Activated naive CD4-positive, alpha-beta T cell treated with anti-CD3 and anti-CD28 coated beads, Interleukin-2, amount 50 U/mL, for 16 hours (primary cell): ENCODE results near the gene ACTL7B.
"Not testable (repeated sequence)": the region's sequence is repeated elsewhere in the genome, so short reads cannot be mapped to it uniquely, and the experiment has no call there.

Experiments
- DNase-seq: peaks from one replicate; pipeline ENCODE4 v3.0.0-alpha.2; 2020

ACTL7B gene

DNA sequence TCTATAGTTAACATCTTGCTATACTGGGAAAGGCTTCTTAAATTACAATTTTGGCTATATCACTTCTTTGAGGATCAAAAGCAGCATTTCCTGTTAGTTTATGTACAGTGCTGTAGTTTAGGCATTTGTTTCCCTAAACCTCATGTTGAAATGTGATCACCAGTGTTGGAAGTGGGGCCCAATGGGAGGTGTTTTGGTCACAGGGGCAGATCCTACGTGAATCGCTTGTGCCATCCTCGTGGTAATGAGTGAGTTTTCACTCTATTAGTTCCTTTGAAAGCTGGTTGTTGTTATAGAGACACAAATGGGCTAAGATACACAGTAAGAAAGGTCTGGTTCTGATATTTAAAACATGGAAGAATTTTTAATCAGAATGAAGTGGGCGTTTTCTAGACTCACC is 12.0 kb upstream of the ACTL7B start:
- no peak for DNase-seq

DNA sequence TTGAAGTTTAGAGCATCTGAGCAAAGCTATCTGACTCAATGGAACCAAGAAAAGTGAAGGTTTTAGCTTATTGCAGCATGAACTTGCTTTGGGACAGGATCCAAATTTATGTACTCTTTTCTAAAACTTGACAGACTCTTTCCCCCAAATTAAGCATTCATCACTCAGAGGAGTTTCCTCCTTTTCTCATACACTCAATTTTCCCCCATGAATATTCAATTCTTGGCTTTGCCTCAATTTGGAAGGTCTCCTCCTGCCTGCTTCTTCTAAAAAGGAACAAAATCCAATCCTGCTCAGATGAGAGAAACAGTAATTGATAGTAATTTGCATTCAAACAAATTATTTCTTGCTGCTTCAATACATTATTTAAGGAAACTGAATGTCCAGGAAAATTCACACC is 11.3 kb upstream of the ACTL7B start:
- no peak for DNase-seq

DNA sequence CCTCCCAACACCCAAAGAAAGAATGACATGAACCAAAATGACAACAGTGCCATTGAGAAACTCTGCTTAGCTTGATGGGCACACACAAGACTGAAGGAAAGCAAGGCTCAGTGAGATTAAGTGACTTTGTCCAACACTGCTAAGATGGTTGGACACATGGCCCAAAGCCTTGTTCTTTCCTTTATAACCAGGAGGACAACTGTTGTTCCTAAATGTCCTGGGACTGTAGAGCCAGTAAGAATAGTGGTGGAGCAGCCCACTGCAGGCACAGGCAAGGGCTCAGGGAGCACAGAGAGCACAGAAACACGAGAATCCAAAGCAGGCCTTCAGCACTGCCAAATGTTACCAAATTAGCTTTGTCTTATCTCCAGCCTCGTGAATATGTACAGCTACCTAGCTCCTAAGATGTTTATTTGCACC is 10.2 kb upstream of the ACTL7B start:
- DNase-seq = no peak

DNA sequence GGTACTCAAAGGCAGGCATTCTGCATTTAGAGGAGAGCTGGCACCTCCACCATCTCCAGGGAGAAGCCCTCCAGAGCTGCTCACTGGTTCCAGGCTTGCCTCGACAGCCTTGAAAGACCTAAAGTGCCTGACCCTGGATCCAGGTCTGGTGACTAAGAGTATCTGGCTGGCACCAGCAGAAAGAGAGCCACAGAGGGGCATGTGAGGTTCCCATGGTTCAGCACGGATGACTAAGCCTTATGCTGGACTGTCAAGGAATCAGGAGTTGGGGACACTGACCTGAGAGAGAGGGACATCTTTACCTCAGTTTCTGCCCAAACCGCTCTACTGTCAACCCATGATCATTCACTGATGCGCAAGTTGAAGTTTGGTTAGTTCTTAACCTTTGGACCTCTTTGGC is 9.3 kb upstream of the ACTL7B start:
- DNase-seq = no peak

DNA sequence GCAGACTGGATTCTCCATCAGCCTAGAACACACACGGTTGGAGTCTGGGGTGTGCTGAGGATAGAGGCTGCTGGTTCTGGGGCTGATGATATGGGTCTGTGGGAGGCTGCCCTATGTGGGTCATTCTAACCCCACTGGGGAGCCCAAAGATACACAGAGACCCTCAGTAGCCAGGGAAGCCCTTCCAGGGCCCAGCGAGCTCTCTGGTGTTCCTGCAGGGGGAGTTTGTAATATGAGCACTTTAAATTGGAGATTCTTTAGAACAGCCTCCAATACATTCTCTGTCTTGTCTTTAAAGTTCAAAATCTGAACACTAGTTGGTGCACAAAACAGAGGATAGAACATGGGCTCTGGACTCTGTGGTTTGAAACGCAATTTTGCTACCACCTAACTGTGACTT is 8.7 kb upstream of the ACTL7B start:
- no peak for DNase-seq

DNA sequence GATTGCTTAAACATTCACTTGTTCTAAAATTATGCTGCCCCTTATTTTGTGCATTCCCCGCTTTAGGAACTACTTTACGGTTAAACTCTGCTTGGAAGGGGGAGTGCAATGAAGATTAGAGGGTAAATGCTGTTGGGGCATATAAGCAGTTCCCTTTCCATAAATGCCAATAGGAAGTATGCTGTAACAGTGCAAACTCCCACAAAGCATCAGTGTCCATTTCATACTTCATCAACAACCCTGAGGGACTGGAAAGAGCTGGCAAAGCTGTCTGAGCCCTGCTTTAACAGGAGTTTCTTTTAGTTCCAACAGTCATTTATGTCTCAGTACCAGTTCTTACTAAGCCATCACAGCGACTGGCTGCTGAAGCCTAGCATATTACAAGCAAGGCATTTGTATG is 8.1 kb upstream of the ACTL7B start:
- DNase-seq = no peak

DNA sequence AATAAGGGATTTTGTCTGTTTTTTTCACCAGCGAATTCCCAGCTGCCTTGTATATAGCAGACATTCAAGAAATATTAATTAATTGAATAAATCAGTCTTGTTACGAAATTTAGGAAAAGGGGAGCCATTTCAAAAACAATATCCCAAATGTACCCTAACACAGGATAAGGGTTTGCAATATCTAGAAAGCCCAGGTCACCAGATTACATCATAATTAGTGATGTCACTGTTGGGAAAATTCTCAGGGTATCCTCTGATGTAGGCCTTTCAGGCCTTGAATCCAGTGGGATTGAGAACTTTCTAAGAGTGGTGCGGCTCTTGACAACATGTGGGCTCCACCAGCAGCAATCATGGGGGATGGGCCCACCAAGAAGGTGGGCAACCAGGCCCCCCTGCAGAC is 6.2 kb upstream of the ACTL7B start, which contains the start of gene ACTL7A:
ACTL7A (plus strand) TSS at position 270 of the 400 bp plus-strand sequence; CDS start at position 327, 57 bp downstream.
- no peak for DNase-seq

DNA sequence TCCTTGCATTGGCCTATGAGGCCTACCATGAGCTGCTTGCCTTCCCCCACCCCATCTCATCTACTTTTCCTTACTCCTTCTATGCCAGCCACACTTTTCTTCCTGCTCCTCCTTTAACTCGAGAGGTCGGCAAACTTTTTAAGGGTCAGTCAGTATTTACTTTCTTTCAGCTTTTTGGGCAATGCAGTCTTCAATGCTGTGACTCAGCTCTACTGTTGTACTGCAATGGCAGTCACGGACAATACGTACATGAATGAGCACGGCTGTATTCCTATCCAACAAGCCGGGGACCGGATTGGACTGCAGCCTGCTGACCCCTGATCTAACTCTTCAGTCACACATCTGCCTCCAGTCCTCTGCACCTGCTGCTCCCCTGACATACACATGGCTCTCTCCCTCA is 5.7 kb upstream of the ACTL7B start:
- no peak for DNase-seq

DNA sequence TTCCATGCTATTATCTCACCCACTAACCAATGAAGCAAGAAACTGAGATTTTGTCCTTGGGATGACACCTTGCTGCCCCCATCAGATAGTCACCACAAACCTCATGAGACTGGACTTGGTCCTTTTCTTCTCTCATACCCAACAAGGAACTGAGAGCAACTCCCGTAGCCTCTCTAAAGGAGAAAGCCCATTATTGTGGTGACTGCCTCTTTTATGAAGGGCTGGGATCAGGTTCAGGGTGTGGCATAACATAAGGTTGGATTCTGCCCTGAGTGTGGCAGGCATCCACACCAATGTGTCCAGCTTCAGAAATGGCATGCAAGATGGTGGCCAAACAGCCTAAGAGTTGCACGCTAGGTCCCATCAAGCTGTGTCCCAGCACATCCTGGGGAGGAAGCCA is 5.0 kb upstream of the ACTL7B start:
- no peak for DNase-seq

DNA sequence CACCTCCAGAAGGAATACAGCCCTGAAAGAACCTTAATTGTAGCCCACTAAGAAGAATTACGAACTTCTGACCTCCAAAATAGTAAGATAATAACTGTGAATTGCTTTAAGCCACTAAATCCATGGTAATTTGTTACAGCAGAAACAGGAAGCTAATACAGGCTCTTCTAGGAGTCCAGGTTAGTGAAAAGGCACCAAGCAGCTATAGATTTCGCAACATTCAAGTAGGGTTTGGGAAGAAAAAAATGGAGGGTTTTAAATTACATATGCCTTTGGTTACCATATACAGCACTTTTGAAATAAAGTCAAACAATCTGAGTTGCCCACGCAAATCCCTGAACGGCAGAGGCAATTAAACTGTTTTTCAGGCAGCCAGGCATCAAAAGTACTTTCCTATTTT is 4.6 kb upstream of the ACTL7B start:
- no peak for DNase-seq

DNA sequence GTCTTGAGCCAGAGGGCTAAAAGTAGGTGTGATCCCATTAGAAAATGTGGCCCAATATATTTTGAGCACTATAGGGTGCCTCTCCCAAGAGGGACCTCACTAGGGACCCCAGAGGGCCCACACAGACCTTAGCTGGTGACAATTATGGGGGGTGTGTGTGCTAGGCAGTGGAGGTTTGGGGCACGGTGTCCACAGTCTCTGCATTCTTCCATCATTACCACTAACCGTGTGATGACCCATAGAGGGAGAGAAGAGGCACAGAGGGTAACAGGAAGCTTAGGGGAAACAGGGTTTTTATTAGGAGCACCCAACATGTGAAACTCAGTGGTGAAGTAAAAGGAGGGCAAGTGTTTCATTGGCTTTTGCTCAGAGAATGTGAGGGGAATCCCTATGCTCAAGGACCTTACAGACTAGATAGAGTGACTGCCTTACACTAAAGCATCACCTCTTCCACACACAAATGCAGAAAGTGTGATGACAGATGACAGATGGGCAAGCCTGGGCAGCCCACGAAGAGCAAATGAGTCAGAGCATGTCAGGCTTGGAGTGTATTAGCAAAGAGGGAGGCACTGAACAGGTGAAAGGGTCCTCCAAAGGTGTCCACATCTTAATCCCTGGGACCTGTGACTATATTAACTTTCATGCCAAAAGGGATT is 3.8 kb upstream of the ACTL7B start:
- no peak for DNase-seq

DNA sequence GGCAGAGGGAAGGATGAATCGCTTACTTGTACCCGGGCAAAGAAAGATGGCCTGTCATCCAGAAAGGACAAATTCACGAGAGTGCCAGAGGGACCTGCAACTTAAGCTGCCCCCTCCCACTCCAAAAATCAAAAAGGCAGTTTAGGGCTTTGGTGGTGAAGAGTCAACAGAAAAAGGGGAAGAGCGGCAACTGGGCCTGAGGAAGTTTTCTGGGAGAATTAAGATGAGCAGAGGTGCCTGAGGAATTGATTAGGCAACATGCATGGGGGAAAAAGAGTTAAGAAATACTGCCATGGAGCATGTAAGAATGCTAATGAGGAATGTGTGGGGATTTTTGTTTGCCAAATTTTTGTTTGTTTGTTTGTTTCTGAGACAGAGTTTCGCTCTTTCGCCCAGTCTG is 1.8 kb upstream of the ACTL7B start:
- no peak for DNase-seq

DNA sequence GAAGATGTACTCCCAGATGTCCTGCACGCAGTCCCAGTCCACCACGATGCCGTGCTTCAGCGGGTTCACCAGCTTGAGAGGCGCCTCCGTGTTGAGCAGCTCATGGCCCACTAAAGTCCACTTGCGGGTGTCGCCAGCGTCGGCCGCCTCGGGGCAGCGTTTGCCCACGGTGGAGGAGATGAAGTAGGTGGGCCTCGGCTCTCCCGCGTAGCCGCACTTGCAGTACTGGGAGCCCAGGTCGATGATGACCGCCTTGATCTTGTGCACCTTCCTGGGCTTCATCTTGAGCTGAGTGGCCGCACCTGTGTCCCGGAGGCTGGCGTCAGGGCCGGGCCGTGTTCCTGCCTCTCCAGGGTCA is 278 bp downstream of the ACTL7B start:
- no peak for DNase-seq

DNA sequence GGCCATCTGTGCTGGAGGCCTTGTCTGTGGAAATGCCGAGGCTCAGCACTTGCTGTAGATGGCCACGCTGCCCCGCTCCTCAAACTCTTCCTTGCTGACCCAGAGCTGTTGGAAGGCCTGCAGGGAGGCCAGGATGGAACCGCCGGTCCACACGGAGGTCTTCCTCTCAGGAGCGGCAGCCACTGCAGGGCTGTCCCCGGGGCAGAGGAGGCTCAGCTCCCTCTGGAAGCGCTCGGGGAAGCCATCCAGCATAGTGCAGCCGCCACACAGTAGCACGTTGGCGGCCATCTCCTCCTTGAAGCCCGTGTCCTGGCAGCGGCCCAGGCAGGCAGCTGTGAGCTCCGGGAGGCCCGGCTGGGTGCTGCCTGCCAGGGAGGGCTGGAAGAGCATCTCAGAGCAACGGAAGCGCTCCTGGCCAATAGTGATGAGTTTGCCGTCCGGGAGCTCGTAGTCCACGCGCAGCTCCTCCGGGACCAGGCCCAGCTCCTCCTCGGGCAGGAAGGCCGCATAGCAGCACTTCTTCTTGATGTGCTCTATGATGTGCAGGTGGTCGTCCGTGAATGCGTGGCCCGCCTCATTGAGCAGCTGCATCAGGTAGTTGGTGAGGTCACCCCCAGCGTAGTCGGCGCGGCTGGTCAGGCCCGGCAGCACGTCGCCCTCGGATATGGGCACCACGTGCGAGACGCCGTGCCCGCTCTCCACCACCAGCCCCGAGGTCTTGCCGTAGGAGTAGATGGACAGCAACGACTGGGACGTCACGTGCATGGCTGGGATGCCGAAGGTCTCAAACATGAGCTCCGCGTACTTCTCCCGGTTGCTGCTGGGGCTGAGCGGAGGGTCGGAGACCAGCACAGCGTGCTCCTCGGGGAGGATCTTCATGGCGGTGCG is 901 bp downstream of the ACTL7B start:
- DNase-seq = no peak

DNA sequence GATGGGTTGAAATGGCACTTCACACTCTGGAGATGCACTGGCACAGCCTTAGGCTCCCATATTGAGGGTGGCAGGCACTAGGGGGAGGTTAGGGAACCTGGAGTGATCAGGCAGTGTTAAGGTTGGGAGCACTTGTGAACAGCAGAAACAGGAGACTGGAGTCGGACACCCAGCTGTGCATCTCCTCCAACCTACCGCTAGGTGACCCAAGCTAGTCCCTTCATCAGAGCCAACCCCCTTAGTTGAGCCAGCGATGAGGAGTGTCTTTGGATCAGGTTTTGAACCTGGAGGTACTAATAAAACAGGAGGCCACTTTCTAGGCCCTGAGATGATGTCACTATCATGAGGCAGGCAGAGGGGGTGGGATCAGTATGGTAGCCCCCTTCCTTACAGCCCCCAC is 1.7 kb downstream of the ACTL7B start:
- DNase-seq = no peak

DNA sequence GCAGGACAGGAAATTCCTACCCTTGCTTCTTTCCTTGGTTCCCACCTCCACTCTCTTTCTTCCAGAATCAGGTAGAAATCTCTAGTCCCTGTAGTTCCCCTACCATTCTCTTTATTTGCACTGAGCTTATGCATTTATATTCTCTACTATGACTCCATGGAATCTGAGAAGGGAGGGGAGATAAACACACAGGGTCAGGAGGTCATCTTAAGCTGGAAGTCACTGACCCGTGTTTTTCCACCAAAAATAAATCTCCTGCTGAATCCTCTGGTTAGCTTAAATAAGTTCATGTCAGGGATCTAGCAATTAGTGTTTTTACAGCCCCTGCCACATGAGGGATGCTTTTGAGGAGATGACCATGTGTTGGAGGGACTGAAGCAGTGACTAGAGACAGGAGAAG is 3.7 kb downstream of the ACTL7B start:
- DNase-seq = no peak

DNA sequence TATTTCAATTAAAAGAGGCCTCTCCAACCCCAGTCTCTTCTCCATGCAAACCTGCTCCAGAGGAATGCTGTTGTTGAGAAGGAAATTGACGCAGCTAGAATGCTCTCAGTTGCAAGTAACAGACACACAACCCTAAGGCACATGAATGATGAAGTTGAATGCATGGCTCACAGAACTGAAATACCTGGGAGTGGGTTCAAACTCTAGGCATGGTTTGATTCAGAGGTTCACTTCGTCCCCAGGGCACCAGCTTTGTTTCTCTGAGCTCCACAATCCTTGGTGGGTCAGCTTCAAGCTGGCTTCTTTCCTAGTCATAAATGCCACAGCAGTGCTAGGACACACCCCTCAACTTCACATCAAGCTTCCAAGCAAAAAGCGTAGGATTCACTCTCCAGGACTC is 4.6 kb downstream of the ACTL7B start:
- DNase-seq = no peak

DNA sequence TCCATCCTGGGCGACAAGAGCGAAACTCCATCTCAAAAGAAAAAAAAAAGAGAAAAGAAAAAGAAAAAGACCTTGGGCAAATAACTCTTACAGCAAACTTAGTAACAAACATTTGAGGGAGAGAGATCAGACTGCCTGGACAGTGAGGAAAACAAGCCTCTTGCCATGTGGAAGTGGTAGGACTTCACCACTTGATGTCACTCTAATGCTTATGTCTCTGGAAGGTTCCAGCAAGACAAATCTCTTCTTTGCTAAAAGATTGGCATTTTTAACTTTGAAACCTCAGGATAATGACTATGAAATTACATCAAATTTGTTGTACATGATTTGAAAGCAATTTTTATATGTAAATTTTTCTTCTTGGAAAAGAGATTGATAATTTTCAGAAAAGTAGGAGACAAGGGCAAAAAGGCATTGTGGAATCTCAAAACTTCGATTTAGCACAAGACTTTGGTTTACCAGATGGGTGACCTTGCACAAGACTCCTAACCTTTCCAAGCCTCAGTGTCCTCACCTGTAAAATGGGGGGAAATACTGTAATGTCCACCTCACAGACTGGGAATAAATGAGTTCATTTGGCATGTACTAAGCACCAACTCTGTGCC is 5.4 kb downstream of the ACTL7B start:
- DNase-seq = no peak

DNA sequence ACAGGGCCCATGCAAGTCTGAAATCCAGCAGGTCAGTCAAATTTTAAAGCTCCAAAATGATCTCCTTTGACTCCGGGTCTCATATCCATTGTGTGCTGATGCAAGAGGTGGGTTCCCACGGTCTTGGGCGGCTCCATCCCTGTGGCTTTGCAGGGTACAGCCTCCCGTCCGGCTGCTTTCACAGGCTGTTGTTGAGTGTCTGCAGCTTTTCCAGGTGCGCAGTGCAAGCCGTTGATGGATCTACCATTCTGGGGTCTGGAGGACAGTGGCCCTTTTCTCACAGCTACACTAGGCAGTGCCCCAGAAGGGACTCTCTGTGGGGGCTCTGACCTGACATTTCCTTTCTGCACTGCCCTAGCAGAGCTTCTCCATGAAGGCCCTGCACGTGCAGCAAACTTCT is 7.5 kb downstream of the ACTL7B start:
- not testable (repeated sequence) for DNase-seq

DNA sequence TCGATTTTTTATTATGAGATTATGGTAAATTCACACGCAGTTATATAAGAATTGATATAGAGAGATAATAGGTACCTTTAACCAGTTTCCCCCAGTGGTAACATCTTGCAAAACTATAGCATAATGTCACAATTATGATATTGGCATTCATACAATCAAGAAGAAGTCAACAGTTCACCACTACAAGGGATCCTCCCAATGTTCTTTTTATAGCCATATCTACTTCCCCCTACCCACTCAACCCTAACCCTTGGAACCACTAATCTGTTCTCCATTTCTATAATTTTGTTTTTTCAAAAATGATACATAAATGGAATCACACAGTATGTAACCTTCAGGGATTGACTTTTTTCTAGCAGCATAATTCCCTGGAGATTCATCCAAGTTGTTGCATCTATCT is 9.8 kb downstream of the ACTL7B start:
- DNase-seq = no peak

DNA sequence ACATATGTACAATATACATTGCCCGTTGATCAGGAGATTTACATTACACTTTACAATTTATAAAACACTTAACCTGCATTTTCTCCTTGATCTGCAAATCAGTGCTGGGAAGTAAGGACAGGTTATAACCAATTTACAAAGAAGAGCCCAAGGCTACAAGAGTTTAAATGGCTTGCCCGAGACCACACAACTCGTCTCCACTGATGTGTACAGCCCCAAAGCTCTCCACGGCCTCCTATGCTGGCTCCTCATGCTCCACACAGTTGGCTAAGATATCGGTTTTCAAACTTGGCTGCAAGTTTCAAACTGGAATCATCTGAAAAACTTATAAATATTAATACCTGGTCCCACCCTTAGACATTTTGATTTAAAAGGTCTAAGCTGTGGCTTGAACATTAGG is 10.3 kb downstream of the ACTL7B start:
- DNase-seq = no peak

DNA sequence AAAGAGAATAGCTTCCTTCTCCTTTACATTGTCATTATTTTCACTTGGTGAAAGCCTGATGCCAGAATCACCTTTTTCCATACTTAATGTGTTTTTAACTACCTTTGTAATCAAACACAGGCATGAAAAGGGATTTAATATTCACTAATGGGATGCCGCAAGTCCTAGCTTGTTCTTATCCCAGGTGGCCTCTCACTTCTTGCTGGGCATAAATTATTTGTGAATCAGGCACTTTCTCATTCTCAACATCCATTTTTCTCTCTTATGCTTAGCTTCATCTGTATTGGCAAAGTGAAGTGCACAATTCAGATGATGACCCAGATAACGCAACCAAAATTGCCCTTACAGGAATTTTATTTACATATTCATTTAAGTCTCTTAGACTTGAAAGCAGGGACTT is 10.9 kb downstream of the ACTL7B start:
- no peak for DNase-seq

DNA sequence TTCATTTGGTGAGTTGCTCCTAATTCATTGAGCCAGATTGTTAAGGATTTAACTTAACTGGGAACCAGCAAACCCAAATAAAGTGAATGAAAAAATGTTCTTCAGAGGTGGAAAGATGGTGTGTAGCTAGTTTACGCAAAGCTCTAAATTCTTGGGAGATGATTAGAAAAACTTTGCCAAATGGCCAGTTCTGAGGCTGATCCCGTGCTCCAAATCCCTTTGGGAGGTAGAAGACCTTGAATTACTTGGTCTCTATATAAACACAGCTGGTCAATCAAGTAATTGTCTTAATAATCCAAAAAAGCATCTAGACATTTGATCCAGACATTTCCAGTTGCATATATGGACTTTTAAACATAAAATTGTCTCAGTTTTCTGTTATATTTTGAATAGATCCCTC is 11.4 kb downstream of the ACTL7B start:
- no peak for DNase-seq

DNA sequence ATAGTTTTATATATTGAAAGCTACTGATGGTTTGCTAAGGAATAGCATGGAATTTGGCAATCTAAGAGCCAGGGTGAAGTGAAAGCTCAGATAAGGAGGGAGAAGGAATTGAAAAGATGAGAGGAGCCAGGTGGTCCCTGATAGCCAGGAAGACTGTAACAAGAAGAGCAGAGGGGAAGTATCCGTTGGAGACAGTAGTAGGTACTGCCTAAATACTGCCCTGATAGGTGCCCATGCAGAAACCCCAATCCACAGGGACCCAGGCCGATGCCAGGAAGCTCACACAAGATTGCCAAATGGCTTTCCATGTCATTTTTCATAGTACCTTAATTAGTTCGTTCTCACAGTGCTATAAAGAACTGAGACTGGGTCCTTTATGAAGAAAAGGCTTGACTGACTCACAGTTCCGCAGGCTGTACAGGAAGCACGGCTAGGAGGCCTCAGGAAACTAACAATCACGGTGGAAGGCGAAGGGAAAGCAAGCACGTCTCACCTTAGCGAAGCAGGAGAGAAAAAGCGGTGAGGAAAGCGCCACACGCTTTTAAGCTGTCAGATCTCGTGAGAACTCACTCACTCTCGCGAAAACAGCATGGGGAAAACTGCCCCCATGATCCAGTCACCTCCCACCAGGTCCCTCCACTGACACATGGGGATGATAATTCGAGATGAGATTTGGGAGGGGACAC is 13.0 kb downstream of the ACTL7B start:
- no peak for DNase-seq
